Hematopoietic multipotent progenitor cell treated with erythropoietin and hydrocortisone succinate and interleukin-3 and kit ligand, for 8 days (in vitro differentiated cells): ENCODE results near the gene SCML2.
"Not testable (repeated sequence)": the region's sequence is repeated elsewhere in the genome, so short reads cannot be mapped to it uniquely, and the experiment has no call there.

Experiments
- DNase-seq: peaks from one replicate; pipeline ENCODE4 v3.0.0-alpha.2; 2015

The SCML2 gene

DNA sequence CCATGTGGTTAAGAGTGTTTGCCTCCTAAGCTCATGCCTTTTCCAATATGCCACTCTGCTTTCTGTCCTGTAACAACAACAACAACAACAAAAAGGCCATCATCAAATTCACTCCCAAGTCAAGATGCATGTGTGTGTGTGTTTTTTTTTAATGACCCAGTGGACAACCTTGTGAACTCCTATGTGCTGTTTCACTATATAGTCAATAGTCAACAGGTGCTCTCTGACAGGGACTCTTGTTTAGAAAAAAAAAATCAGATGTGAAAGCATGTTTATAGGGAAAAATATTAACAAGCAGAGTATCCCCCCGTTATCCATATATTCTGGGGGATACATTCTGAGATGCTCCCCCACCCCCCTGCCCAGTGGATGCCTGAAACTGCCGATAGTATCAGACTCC is 83.2 kb downstream of the SCML2 start:
- DNase-seq = no peak

DNA sequence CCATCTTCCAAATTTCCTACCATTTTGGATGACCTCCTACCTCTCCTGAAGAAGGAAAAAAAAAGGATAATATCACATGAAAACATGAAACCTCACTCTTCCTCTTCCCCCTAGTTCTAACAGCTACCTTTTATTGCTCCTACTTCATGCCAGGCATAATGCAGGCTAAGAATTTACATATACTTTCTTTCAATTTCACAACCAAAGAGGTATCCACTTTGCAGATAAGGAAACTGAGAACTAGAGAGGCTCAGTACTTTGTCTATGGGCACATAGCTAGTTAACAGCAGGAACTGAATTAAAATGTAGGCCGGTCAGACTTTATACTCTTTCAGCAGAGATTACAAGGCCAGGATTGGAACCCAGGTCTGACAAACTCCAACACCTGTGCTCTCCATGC is 99.4 kb downstream of the SCML2 start:
- DNase-seq = no peak

DNA sequence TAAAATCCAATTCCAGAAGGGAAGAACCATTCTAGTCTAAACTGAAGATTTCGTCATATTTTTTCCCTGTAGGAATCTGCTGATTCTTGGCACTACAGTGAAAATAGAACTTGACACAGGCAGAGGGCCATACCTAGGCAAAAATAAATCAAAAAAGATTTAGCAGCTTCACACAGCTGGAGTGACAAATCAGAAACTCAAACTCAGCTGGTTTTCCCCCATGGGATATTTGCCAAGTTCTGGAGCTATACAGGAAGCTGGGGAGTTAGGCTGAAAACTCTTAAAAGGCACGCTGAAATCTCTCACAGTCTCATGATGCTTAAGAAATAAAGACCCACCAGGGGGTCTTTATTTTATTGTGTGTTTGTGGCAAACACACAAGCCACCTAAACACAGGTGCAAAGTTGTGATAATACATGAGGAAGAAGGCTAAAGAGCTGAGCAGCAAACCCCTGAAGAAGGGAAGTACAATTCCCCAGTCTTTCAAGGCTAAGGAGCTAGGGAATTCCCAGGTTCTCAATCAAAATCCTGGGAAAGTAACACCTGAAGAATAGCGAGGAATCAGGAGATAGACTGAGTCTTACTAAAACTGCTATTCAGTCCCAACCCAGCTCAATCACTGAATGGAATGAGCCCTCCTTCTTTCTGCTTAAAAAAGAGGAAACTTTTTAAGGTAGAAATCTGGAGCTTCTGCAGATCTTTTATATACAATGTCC is 101.7 kb downstream of the SCML2 start:
- no peak for DNase-seq

GRCh38 chrX:18229646-18230045 is 124.8 kb downstream of the SCML2 start:
- not testable (repeated sequence) for DNase-seq

DNA sequence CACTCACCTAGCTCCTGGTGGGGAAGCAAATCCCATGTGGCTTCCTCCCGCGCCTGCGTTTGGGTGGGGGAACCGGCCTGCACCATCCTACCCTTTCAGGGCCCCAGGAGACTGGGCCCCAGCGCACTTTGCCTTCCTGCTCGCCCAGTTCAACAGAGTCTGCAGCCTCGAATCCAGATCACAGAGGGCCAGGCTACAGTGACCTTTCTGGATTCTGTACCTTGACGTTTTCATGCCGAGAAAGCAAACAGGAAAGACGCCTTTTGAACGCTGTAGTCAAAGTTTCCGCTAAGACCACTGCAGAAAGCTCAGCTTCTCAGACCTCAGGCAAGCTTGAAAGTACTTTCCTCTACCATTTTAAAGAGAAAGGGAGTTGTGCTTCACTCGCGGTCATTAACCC is 126.4 kb downstream of the SCML2 start:
- no peak for DNase-seq

DNA sequence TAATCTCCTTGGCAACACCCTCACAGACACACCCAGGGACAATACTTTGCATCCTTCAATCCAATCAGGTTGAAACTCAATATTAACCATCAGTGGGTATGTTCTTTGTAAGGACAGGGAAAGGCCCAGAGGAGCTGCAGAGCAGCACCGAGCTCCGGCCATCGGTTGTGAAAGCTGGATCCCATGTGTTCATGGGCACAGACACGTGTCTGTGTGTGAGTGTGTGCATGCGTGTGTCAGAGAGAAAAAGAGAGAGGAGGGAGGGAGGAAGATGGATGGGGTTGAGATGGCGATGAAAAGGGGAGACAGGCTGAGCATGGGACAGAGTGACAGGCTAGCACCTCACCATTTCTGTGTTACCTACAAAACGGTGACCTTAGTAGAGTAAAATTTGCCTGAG is 127.0 kb downstream of the SCML2 start:
- no peak for DNase-seq

DNA sequence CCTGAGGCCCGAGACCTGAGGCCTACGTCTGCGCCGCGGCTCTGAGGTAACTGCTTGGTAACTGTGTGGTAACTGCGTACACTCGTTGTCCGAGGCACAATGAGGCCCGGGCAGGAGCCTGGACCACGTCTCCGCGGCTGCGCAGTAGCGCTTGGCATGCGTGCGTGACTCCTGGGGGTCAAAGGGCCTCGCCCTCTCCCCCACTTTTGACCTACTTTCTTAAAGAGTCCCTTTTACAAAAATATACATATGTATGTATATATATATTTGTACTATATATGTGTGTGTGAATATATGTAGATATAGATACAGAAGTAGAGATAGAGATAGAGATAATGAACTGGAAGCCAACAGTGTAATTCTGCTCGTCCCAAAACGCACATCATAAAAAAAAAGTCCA is 133.7 kb downstream of the SCML2 start, which contains the start of gene BEND2:
Gene BEND2 (minus strand): TSS at position 101 of the 400 bp plus-strand sequence. CDS start 136 bp downstream, outside the sequence.
- no peak for DNase-seq

DNA sequence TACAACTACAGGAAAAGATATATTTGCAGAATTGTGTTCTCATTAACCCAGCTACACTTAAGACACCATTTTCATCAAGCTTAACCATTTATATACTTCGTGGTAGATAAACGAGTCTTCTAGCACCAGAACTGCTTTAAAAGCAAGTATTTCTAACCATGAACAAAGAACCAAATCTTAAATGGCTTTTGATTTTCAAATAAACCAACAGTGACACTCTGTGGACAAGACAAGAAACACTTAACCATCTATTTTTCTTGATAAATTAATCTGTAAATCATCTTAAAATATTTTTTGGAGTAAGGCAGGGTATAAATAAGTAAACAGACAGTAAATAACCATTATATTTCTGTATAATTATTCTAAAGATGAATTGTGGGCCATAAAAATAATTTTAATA is 144.0 kb downstream of the SCML2 start:
- DNase-seq = peak; percentile 11

GRCh38 chrX:18206657-18207056 is 147.8 kb downstream of the SCML2 start:
- DNase-seq = no peak

DNA sequence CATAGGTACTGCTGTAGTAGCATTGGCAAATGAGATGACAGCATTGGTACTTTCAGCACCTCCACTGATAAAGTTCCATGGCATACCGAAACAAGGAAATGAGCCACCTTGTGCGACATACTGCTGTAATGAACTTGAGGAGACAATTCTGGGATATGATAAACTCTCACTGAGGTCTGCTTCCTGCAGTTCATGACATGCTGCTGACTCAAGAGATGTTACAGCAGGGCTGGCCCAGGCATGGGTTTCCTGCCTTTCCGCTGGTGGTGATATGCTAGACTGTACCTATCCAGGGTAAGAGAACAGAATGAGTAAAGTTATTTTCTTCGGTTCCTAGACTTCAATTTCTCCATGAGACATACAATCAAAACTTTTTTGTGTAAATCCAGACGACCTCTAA is 150.9 kb downstream of the SCML2 start:
- no peak for DNase-seq

- no peak for DNase-seq
These were observed 159.8 kb downstream of the SCML2 start for GRCh38 chrX:18194688-18195087.
